Endothelial cell of umbilical vein (primary cell): ENCODE data around the gene HELZ2. TPM values are rescaled to one million over a fixed set of nuclear protein-coding genes. Genes with fewer than 3 reads are reported as not detected.

ENCODE experiments used
- BruUV-seq: library from RNA; stranded (reverse); fragments of 400-500 nt; replicated peaks from 2 replicates; lab custom pipeline; 2021; lab: Mats Ljungman, UMichigan
- CTCF ChIA-PET: fragments of 300-600, 350-600 bp; sonication (Branson Sonifier 250); formaldehyde crosslinking; loops from one replicate; lab custom pipeline; 2021; ENCODE audit warnings: antibody characterized with exemption, inconsistent platforms; lab: Charles Lee
- POLR2A ChIA-PET: fragments of 300-600, 350-600 bp; sonication (Branson Sonifier 250); formaldehyde crosslinking; loops from one replicate; lab custom pipeline; 2021; ENCODE audit warnings: antibody characterized with exemption, inconsistent platforms; lab: Charles Lee
- DNase-seq: peaks from one replicate; pipeline ENCODE4 v3.0.0-alpha.2; 2011; ENCODE audit warnings: low read depth, low spot score
- FAIRE-seq: peaks from 2 replicates; lab custom pipeline; 2011; peaks lifted over from hg19 to GRCh38; lab: Jason Lieb, UNC
- H2AFZ ChIP-seq: 2 replicates; pipeline ENCODE4 v1.6.0; 2012; ENCODE audit warnings: low read depth, low read length, control low read depth, inconsistent platforms
- H3K27ac ChIP-seq: 2 replicates; pipeline ENCODE4 v1.5.1; 2011; ENCODE audit warnings: low read depth, mild to moderate bottlenecking, control low read depth, low read length, moderate library complexity; ENCODE audit not compliant: insufficient read depth
- H3K27me3 ChIP-seq, 2 experiments: 2 replicates each; pipeline versions ENCODE4 v1.6.0 to v1.6.1; 2011; ENCODE audit warnings: low read length in 2 of 2, mixed read lengths in 1 of 2; ENCODE audit not compliant: control insufficient read depth in 2 of 2, insufficient read depth in 2 of 2
- H3K36me3 ChIP-seq, 2 experiments: 2 replicates in 1 of 2; 3 replicates in 1 of 2; pipeline ENCODE4 v1.5.1; 2011; ENCODE audit warnings: low read length in 2 of 2, mild to moderate bottlenecking in 1 of 2, moderate library complexity in 1 of 2; ENCODE audit not compliant: control insufficient read depth in 2 of 2, insufficient read depth in 2 of 2; ENCODE audit errors: extremely low read depth in 1 of 2
- H3K4me1 ChIP-seq: 3 replicates; pipeline ENCODE4 v1.5.1; 2011; ENCODE audit warnings: mild to moderate bottlenecking, low read length; ENCODE audit not compliant: control insufficient read depth, insufficient read depth; ENCODE audit errors: extremely low read depth
- H3K4me2 ChIP-seq: 2 replicates; pipeline ENCODE4 v1.6.1; 2011; ENCODE audit warnings: low read length, control low read depth, mixed read lengths; ENCODE audit not compliant: insufficient read depth
- H3K4me3 ChIP-seq, 3 experiments: fragments of 200-600 bp in 1 of 3; sonication (generic), shearing (Covaris generic) in 1 of 3; replicated peaks in 1 of 3; 2 replicates each; pipeline ENCODE4 v1.5.1; 2011 to 2016; ENCODE audit warnings: control low read depth in 3 of 3, low read length in 3 of 3, mild to moderate bottlenecking in 2 of 3, inconsistent platforms in 1 of 3, low read depth in 1 of 3, moderate library complexity in 1 of 3; ENCODE audit not compliant: insufficient read depth in 1 of 3
- H3K79me2 ChIP-seq: 2 replicates; pipeline ENCODE4 v1.6.0; 2012; ENCODE audit warnings: low read length, inconsistent platforms; ENCODE audit not compliant: control insufficient read depth, insufficient read depth
- H3K9ac ChIP-seq: replicated peaks from 2 replicates; pipeline ENCODE3; 2011; ENCODE audit warnings: low read length, control low read depth; ENCODE audit not compliant: insufficient read depth; ENCODE audit errors: extremely low read depth
- H3K9me1 ChIP-seq: replicated peaks from 3 replicates; pipeline ENCODE4 v1.6.0; 2011; ENCODE audit warnings: mild to moderate bottlenecking, low read length; ENCODE audit not compliant: control insufficient read depth, insufficient read depth; ENCODE audit errors: extremely low read depth
- H3K9me3 ChIP-seq: replicated peaks from 2 replicates; pipeline ENCODE4 v1.5.1; 2012; ENCODE audit warnings: low read length, inconsistent platforms; ENCODE audit not compliant: control insufficient read depth, insufficient read depth
- H4K20me1 ChIP-seq: replicated peaks from 2 replicates; pipeline ENCODE3; 2011; ENCODE audit warnings: mild to moderate bottlenecking, low read length; ENCODE audit not compliant: control insufficient read depth, insufficient read depth; ENCODE audit errors: extremely low read depth
- EZH2 ChIP-seq: IDR thresholded peaks from 2 replicates; pipeline ENCODE4 v1.6.1; 2012; ENCODE audit warnings: borderline replicate concordance, low read depth, mild to moderate bottlenecking, moderate library complexity, low read length, inconsistent platforms; ENCODE audit not compliant: severe bottlenecking
- GATA2 ChIP-seq: IDR thresholded peaks from 2 replicates; pipeline ENCODE4 v1.7.0; 2011; ENCODE audit warnings: low read depth, mild to moderate bottlenecking, moderate library complexity, mixed read lengths, low read length; ENCODE audit not compliant: insufficient read length, insufficient read depth
- JUN ChIP-seq: IDR thresholded peaks from 2 replicates; pipeline ENCODE4 v1.6.1; 2011; ENCODE audit warnings: borderline replicate concordance, low read depth; ENCODE audit not compliant: insufficient read length, insufficient read depth
- MYC ChIP-seq: IDR thresholded peaks from one replicate; pipeline ENCODE4 v1.6.1; 2011; ENCODE audit warnings: mild to moderate bottlenecking, low read depth, low read length
- POLR2A ChIP-seq: IDR thresholded peaks from 2 replicates; pipeline ENCODE4 v1.6.1; 2012; ENCODE audit warnings: low read depth, mild to moderate bottlenecking, control low read depth, low read length
- POLR2AphosphoS5 ChIP-seq: IDR thresholded peaks from 2 replicates; pipeline ENCODE4 v1.6.1; 2012; ENCODE audit warnings: low read depth, mild to moderate bottlenecking, control low read depth, low read length, moderate library complexity; ENCODE audit not compliant: insufficient read depth
- dilution Hi-C: fragments of 300-500 bp; cut with MboI; formaldehyde crosslinking; loops from one replicate; pipeline ENCODE4 v1.15.0; 2019; ENCODE audit warnings: low sequenced_read_pairs; ENCODE audit not compliant: extremely low pct_ligation_motif_present
- intact Hi-C: fragments of 100-400 bp; cut with micrococcal nuclease; formaldehyde crosslinking; loops from one replicate; pipeline ENCODE4 v1.10.0; 2022
- polyA plus RNA-seq, 4 experiments: library from polyadenylated mRNA; depleted of rRNA in 3 of 4; stranded (reverse) in 3 of 4; unstranded in 1 of 4; fragments of >200 nt; gene quantifications; 2 replicates each; pipeline versions ENCODE4 v1.2.1 to v1.2.3, GENCODE V29; 2011 to 2012; ENCODE audit warnings: missing spikeins in 1 of 4
- total RNA-seq: library from RNA; stranded (reverse); gene quantifications from 2 replicates; pipeline ENCODE4 v1.2.3, GENCODE V29; 2021
- TF ChIP-seq, protein P1 (sequence below), 2 donors: IDR thresholded peaks; 1 replicate in 1 of 2; 2 replicates in 1 of 2; pipeline ENCODE4 v1.5.1; 2011; ENCODE audit warnings: low read length in 2 of 2, mild to moderate bottlenecking in 2 of 2, moderate library complexity in 2 of 2, control low read depth in 1 of 2, inconsistent platforms in 1 of 2, low read depth in 1 of 2; ENCODE audit not compliant: insufficient read depth in 1 of 2; ENCODE audit errors: extremely low read depth in 1 of 2
- TF ChIP-seq, protein P2 (sequence below): IDR thresholded peaks from 2 replicates; pipeline ENCODE4 v1.6.1; 2011; ENCODE audit not compliant: insufficient read depth, insufficient read length

Gene HELZ2
- total and polyA plus RNA-seq, 2 donors (not counting 3 experiments of a cell fraction or from before 2014, with no cell fraction given): 10.6 to 33.2 TPM

DNA sequence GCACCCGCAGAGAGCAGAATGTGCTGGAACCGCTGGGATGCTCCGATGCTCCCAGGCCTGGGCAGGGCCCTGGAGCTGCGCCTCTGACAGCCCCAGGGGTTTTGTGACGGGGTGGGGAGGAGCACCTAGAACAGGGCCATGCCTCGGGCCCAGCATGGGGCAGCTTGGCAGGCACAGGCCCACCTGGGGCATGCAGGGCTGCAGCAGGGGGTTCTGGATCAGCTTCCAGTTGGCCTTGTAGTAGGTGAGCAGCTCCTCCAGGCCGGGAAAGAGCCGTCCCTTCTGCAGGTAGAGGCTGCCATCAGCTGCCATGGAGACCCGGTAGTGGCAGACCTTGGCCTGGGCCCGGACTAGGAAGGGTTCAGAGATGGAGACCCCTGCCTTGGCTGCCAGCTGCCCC, 30.9 kb downstream of the HELZ2 start:
- dilution Hi-C loops: no loop called here
- BruUV-seq: no TSS peak
- TF ChIP-seq, protein P1, sequence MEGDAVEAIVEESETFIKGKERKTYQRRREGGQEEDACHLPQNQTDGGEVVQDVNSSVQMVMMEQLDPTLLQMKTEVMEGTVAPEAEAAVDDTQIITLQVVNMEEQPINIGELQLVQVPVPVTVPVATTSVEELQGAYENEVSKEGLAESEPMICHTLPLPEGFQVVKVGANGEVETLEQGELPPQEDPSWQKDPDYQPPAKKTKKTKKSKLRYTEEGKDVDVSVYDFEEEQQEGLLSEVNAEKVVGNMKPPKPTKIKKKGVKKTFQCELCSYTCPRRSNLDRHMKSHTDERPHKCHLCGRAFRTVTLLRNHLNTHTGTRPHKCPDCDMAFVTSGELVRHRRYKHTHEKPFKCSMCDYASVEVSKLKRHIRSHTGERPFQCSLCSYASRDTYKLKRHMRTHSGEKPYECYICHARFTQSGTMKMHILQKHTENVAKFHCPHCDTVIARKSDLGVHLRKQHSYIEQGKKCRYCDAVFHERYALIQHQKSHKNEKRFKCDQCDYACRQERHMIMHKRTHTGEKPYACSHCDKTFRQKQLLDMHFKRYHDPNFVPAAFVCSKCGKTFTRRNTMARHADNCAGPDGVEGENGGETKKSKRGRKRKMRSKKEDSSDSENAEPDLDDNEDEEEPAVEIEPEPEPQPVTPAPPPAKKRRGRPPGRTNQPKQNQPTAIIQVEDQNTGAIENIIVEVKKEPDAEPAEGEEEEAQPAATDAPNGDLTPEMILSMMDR (IDR thresholded peaks at IDR 0.05; ENCODE audit: extremely low read depth in 1 of 2, insufficient read depth in 1 of 2, low read depth in 1 of 2, low read length in 2 of 2): no peak
- TF ChIP-seq MYC: no peak
- TF ChIP-seq, protein P2, sequence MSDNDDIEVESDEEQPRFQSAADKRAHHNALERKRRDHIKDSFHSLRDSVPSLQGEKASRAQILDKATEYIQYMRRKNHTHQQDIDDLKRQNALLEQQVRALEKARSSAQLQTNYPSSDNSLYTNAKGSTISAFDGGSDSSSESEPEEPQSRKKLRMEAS: no peak
- no peak for TF ChIP-seq JUN
- TF ChIP-seq EZH2: no peak
- no peak for TF ChIP-seq GATA2
- no peak for TF ChIP-seq POLR2A
- TF ChIP-seq POLR2AphosphoS5: no peak

More for the DNA sequence above, 30.9 kb downstream of the HELZ2 start:
- Histone ChIP-seq H3K4me1 (no peaks in the 10 kb centered on the region), H3K4me2 (no peak overlapping the region), H3K79me2 (no peaks in the 10 kb centered on the region), H3K9me1 (no peaks in the 10 kb centered on the region), H3K36me3 (no peaks in the 10 kb centered on the region), H3K9me3 (no peaks in the 10 kb centered on the region), H3K4me3 (no peak overlapping the region), H3K27ac (no peak overlapping the region), H4K20me1 (no peaks in the 10 kb centered on the region), H3K9ac (no peak overlapping the region), H2AFZ (no peak overlapping the region), H3K27me3 (no peaks in the 10 kb centered on the region)
- intact Hi-C loops: no loop called here
- ChIA-PET POLR2A (no interaction called here), CTCF (interaction anchor here (1.0 to 1.5 kb wide), 3 partner anchors 22 to 431 kb away, joined by 3 to 6 read pairs (median 4); no protein-coding TSS in a partner anchor)
- DNase-seq (no peak), FAIRE-seq (no peak)
